Chondrocyte (in vitro differentiated cells): ENCODE data around the gene HSF5. TPM values are rescaled to one million over a fixed set of nuclear protein-coding genes. Genes with fewer than 3 reads are reported as not detected.

ENCODE experiments used
- DNase-seq: peaks from one replicate; pipeline ENCODE4 v3.0.0; 2021; ENCODE audit warnings: mixed read lengths, low spot score
- H3K27ac Mint-ChIP-seq: one replicate; pipeline ENCODE4 v1.8.0; 2021; ENCODE audit warnings: mild to moderate bottlenecking, moderate library complexity, mixed read lengths; ENCODE audit not compliant: unreplicated experiment
- H3K27me3 Mint-ChIP-seq: 2 replicates; pipeline ENCODE4 v1.8.0; 2021; ENCODE audit warnings: low read depth, mixed read lengths
- H3K36me3 Mint-ChIP-seq: 2 replicates; pipeline ENCODE4 v1.8.0; 2021; ENCODE audit warnings: low read depth, mixed read lengths
- H3K4me1 Mint-ChIP-seq: 2 replicates; pipeline ENCODE4 v1.8.0; 2021; ENCODE audit warnings: low read depth, mild to moderate bottlenecking, mixed read lengths
- H3K4me3 Mint-ChIP-seq: one replicate; pipeline ENCODE4 v1.8.0; 2021; ENCODE audit warnings: mild to moderate bottlenecking, moderate library complexity, mixed read lengths; ENCODE audit not compliant: unreplicated experiment
- H3K9me3 Mint-ChIP-seq: 2 replicates; pipeline ENCODE4 v1.8.0; 2021; ENCODE audit warnings: low read depth, mixed read lengths
- CTCF ChIP-seq: fragments of 200-600 bp; sonication (generic); IDR thresholded peaks from 2 replicates; pipeline ENCODE4 v1.5.0; 2021; ENCODE audit warnings: antibody characterized with exemption, mild to moderate bottlenecking, moderate library complexity
- total RNA-seq: library from RNA; stranded (reverse); gene quantifications from 3 replicates; pipeline ENCODE4 v1.2.1, GENCODE V29; 2021

The HSF5 gene
- total RNA-seq, 1 donor from 2014 or later, result not detected

- Mint-ChIP-seq H3K4me3 (no peak overlapping the region), H3K9me3 (no peaks in the 10 kb centered on the region), H3K36me3 (no peaks in the 10 kb centered on the region), H3K27me3 (peaks cover 5% of the 10 kb centered on the region), H3K27ac (no peak overlapping the region), H3K4me1 (no peaks in the 10 kb centered on the region)
- no peak for DNase-seq
- TF ChIP-seq CTCF, result no peak
Observed at GRCh38 chr17:58370309-58370708, 117.9 kb downstream of the HSF5 start.

Other genes starting within 250 kb of the HSF5 start
- not detected in 3 replicates for gene LPO, start 249.8 kb downstream of the HSF5 start, total RNA-seq
- gene MPO, start 207.5 kb downstream of the HSF5 start, total RNA-seq, result not detected in 3 replicates
- gene TSPOAP1, start 159.6 kb downstream of the HSF5 start, total RNA-seq, result 1.3 to 2.0 TPM in 2 of 3 replicates, not detected in the other
- gene SUPT4H1, start 136.2 kb downstream of the HSF5 start, total RNA-seq, result 57.4 to 71.8 TPM (median 62.9 TPM) in 3 replicates
- 0.10 to 0.46 TPM (median 0.15 TPM) in 3 replicates for gene RNF43, start 70.9 kb downstream of the HSF5 start, total RNA-seq
- 26.7 to 31.4 TPM (median 30.2 TPM) in 3 replicates for gene MTMR4, start 26.2 kb upstream of the HSF5 start, total RNA-seq
- 0.05 to 0.08 TPM in 2 of 3 replicates, not detected in the other for gene TEX14, start 203.6 kb upstream of the HSF5 start, total RNA-seq
- gene RAD51C, start 204.2 kb upstream of the HSF5 start, total RNA-seq, result 17.2 to 25.4 TPM (median 22.3 TPM) in 3 replicates